ENCODE data around the gene CSNK1E.

The CSNK1E gene

GRCh38 chr22:38273135-38273826, 44.0 kb downstream of the CSNK1E start:
- DNase-seq (ENCODE audit: low spot score): no peak

DNA sequence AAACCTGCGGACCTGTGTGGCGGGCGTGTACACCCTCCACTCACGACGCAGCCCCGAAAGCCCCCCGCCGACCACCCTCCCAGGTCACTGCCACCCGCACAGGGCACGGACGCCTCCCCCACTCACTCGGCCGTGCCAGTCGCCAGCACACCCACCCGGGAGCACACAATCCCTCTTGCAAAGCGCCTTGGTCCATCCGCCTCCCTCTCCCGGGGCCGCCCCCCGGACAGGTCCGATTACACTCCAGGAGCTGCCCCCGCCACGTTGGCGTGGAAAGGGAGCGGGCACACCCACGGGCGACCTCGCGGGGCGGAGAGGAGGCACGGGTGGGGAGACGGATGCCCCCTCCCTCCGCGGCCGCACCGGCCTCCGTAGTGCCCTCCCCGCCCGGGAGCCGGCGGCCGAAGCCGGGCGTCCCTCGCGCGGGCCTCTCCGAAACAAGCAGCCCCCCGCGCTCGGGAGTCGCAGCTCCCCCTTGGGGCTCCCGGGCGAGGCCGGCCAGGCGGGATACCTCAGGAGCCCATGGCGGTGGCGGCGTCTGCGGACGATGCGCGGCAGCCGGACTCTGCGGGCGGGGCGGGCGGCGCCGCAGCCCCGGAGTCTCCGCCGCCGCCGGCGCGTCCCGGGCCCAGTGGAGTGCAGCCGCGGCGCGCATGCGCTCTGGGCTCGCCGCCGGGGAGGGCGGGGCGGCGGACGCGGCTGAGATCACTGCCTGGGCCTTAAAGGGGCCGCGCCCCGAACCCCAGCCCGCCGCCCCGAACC, 44.7 kb downstream of the CSNK1E start, which contains the start of gene TMEM184B:
TMEM184B (minus strand) TSS at position 638 of the 762 bp plus-strand sequence. CDS start 25,049 bp downstream, outside the sequence.
- DNase-seq (ENCODE audit: low spot score): peak; percentile 81

DNA sequence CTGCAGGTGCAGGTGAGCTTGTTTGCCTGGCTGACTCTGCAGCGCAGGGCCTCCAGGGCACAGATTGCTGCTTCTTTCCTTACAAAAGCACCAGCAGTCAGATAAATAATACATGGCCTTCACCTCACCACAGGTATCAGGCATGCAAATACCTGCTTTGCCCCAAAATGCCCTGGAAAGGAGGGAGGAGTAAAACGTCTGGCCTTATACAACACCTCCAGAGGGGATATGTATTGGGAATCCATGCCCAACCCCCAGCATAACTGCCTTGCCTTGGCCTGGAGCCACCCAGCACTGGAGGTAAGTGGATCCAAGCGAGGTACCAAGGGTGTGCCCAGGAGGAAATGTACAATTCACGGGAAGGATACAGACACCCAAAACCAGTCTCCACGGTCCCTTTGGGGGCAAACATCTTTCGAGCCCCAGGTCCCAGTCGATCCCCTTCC, 45.3 kb downstream of the CSNK1E start:
- DNase-seq (ENCODE audit: low spot score): no peak

DNA sequence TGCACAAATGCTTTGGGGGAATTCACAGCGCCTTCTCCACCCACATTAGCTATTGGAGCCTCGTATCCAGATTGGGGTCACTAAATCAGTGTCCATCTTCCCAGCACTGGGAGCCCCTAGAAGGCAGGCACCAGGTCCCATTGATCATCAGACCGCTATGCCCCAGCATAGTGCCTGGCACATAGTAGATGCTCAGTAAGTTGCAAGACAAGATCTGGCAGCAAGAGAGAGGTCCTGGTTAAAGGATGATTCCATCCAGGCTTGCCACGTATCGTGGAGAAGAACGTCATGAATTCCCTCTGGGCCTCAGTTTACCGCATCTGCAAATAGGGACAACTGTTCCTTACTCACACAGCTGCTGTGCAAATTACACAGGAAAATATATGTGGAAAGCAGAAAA, 46.1 kb downstream of the CSNK1E start:
- DNase-seq (ENCODE audit: low spot score): no peak

DNA sequence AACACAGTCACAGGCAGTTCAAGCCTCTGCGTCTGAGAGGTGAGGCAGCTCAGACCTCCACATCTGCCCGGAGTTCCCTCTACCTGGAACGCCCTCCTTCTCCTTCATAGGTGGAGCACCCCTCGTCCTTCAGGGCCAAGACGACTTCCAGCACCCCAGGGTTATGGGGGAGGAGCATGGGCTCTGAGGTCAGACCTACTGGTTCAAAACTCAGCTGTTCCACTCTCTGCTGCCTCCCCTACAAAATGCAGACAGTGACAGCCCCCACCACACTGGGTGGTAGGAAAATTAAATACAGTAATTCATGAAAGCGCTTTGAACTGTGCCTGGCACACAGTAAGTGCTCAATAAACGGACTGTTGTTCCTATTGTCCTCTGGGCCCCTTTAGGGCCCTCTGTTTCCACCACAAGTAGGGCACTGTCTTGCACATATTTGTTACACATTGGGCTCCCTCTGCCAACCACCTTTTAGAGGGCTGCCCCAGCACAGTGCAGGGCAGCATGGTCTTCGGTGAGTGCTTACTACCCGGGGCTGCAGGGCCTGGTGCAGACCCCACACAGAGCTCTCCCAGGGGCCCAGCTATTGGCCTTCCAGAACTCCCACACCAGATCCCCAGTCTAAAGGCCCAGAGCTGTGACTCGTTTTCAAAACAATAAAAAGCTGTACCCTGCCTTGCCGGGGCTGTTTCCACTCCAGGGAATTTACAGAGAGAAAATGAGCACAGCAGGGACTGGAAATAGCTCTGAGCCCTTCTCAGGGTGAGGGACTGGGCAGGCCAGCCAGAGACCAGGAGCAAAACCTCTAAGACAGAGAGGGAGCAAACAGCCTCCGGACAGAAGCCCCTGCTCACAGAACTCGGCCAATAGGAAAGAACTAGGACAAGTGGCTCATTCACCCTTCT, 46.9 kb downstream of the CSNK1E start:
- DNase-seq (ENCODE audit: low spot score): no peak

- DNase-seq (ENCODE audit: low spot score): no peak
Observed at GRCh38 chr22:38269466-38269865, 47.8 kb downstream of the CSNK1E start.

DNA sequence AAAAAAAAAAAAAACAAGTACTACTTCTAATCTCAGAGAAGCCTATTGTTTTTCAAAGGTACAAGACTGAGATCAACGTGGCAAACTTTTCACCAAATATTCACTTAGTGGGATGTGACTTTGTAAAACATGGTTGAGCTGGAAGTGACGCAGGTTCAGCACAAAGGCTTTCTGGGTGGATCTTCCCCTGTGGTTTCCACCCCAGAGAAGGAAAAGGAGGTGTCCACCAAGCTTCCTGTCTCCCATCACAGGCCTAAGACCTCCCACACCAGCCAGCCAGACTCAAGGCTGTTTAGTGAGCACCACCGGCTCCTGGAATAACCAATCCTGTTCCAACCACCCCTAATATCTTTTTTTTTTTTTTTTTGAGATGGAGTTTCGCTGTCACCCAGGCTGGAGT, 50.1 kb downstream of the CSNK1E start:
- DNase-seq (ENCODE audit: low spot score): peak; percentile 50

- DNase-seq (ENCODE audit: low spot score): no peak
Observed at GRCh38 chr22:38266120-38266519, 51.1 kb downstream of the CSNK1E start.

GRCh38 chr22:38264322-38264843, 52.9 kb downstream of the CSNK1E start:
- DNase-seq (ENCODE audit: low spot score): no peak

GRCh38 chr22:38262051-38262795, 55.0 kb downstream of the CSNK1E start:
- DNase-seq (ENCODE audit: low spot score): peak; percentile 31

GRCh38 chr22:38260761-38261681, 56.2 kb downstream of the CSNK1E start:
- DNase-seq (ENCODE audit: low spot score): no peak

DNA sequence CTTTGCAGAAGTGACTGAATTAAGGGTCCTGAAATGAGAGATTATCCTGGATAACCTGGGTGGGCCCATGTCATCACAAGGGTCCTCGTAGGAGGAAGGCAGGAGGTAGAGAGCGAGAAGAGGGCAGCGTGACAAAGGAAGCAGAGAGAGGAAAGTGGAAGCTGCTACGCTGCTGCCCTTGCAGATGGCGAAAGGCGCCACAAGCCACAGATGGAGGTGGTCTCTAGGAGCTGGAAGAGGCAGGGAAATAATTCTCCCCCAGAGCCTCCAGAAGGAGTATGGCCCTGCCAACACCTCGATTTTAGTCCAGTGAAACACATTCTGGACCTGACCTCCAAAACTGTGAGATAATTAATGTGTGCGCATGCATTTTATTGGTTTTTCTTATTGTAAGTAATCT, 57.9 kb downstream of the CSNK1E start:
- DNase-seq (ENCODE audit: low spot score): no peak

GRCh38 chr22:38258895-38259294, 58.3 kb downstream of the CSNK1E start:
- no peak for DNase-seq (ENCODE audit: low spot score)

GRCh38 chr22:38257650-38258250, 59.5 kb downstream of the CSNK1E start:
- DNase-seq (ENCODE audit: low spot score): no peak

- no peak for DNase-seq (ENCODE audit: low spot score)
Observed at GRCh38 chr22:38257181-38257580, 60.1 kb downstream of the CSNK1E start.

DNA sequence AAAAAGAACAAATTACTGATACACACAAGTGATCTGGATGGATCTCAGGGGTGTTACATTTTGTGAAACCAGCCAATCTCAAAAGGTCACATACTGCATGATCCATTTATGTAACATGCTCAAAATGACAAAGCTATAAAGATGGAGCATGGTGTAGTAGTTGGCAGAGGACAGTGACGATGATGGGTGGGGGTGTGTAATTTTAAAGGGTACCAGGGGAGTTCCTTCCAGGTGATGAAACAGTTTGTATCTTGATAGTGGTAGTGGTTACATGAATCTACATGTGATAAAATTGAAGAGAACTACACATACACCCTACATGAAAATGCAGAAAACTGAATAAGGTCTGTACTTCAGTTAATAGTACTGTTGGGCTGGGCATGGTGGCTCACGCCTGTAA, 61.5 kb downstream of the CSNK1E start:
- DNase-seq (ENCODE audit: low spot score): no peak

- DNase-seq (ENCODE audit: low spot score): no peak
Observed at GRCh38 chr22:38251341-38251692, 65.9 kb downstream of the CSNK1E start.

DNA sequence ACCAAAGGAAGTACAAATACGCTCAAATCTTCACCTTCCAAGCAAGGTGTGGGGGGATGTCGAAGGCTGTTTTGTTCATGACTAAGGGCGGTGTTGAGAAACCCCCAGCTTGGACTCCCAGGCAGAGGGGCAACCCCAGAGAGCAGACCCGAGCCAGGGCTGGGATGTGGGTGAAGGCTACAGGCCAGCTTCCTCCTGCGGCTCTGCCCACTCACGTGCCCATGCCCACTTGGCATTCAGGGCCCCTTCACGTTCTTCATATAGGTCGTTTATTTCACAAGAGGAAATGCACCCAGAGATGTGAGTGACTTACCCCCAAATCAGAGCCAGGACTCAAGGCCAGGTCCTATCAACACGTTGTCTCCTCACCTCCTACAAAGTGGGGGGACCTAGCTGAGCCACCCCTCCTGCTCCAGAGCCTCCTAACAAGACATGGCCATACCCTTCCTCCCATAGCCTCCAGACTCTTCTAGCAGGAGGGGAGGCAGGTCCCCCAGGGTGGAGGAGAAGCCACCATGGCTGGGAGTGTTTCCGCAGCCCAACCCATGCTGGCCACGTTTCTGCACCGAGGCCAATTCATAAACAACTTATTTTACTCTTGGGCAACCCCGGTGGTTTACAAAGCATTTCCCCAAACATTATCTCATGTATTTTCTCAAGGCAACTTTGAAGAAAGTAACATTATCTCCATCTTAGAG, 66.4 kb downstream of the CSNK1E start:
- DNase-seq (ENCODE audit: low spot score): no peak

All from CD4-positive, alpha-beta T cell treated with Interleukin-15 for 4 hours (primary cell).